22Rv1 (cell line): ENCODE data around the gene CCDC146.
"Not testable (repeated sequence)": the region's sequence is repeated elsewhere in the genome, so short reads cannot be mapped to it uniquely, and the experiment has no call there.

Source experiments
- H3K27ac ChIP-seq: fragments of 450-650 bp; 2 replicates; pipeline ENCODE4 v1.5.1; 2017
- ZFX ChIP-seq: fragments of 450-650 bp; IDR thresholded peaks from 2 replicates; pipeline ENCODE4 v1.6.1; 2017; ENCODE audit warnings: antibody characterized with exemption, borderline replicate concordance
- TF ChIP-seq, protein P1 (sequence below): fragments of 450-650 bp; IDR thresholded peaks from 2 replicates; pipeline ENCODE4 v1.5.1; 2017; ENCODE audit warnings: mild to moderate bottlenecking

CCDC146 gene

GRCh38 chr7:77329466-77330168, 207.2 kb downstream of the CCDC146 start:
- no peak overlapping the region for H3K27ac ChIP-seq

DNA sequence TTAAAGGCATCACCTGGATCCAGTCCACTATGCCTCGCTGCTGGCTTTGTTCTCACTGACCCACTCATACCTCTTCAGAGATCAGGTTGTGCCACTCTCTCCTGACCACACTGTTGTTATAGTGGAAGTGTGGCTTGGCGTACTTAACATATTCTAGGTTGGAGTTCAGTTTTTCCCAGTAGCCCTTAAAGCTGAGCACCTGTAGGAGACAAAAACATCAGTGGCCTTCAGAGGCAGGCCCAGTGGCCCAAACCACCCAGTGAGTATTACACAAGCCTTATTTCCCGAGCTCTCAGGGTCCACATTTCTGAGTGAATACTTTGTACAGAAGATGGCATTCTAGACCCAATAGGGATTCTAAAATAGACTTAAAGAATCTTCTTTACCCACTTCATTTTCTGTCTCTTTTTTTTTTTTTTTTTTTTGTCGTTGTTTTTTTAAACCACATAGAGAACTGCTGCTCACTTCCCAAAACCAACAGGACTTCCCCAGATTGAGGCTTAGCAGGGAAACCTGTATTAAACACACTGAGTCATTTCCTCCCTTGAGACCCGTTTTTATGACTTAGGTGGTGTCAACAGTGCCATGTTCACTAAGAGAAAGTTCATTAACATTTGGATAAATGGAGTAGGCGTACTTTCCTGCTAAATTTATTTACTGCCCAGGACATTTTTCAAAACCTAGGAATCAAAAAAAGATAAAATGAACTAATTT, 207.9 kb downstream of the CCDC146 start:
- no peak overlapping the region for H3K27ac ChIP-seq
- TF ChIP-seq, protein P1, sequence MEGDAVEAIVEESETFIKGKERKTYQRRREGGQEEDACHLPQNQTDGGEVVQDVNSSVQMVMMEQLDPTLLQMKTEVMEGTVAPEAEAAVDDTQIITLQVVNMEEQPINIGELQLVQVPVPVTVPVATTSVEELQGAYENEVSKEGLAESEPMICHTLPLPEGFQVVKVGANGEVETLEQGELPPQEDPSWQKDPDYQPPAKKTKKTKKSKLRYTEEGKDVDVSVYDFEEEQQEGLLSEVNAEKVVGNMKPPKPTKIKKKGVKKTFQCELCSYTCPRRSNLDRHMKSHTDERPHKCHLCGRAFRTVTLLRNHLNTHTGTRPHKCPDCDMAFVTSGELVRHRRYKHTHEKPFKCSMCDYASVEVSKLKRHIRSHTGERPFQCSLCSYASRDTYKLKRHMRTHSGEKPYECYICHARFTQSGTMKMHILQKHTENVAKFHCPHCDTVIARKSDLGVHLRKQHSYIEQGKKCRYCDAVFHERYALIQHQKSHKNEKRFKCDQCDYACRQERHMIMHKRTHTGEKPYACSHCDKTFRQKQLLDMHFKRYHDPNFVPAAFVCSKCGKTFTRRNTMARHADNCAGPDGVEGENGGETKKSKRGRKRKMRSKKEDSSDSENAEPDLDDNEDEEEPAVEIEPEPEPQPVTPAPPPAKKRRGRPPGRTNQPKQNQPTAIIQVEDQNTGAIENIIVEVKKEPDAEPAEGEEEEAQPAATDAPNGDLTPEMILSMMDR, result no peak
- no peak for TF ChIP-seq ZFX

More at GRCh38 chr7:77329466-77330168, 207.2 kb downstream of the CCDC146 start:
- TF ChIP-seq ZFX, result no peak
- TF ChIP-seq, protein P1, result no peak

- no peak overlapping the region for H3K27ac ChIP-seq
- TF ChIP-seq ZFX, result no peak
- TF ChIP-seq, protein P1, result peak; percentile 89
Measured at GRCh38 chr7:77331938-77332695, 209.7 kb downstream of the CCDC146 start.

GRCh38 chr7:77334039-77334438, 211.6 kb downstream of the CCDC146 start:
- H3K27ac ChIP-seq, result not testable (repeated sequence)

- no peak overlapping the region for H3K27ac ChIP-seq
- TF ChIP-seq ZFX, result no peak
- TF ChIP-seq, protein P1, result no peak
Measured at GRCh38 chr7:77335581-77335980, 213.2 kb downstream of the CCDC146 start.

DNA sequence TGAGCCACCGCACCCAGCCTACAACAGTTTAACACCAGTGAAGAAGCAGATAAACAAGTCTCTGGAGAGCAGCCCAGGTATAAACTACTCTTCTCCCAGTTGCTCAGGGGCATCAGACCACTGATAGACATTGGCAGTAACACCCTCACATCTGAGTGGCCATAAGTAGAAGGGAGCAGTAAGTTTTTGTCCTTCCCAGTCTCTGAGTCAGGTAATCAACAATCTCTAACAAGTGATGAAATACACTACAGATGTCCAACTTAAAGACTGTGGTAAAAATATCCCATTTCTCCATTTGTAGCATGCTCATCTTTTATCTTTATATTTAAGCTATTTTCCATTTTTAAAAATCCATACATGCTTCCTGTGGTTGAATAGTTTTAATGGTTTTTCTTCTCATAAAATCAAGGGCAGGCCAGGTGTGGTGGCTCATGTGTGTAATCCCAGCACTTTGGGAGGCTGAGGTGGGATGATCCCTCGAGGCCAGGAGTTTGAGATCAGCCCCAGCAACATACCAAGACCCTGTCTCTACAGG, 215.1 kb downstream of the CCDC146 start:
- H3K27ac ChIP-seq, result no peak overlapping the region
- TF ChIP-seq, protein P1, result no peak
- TF ChIP-seq ZFX, result no peak

DNA sequence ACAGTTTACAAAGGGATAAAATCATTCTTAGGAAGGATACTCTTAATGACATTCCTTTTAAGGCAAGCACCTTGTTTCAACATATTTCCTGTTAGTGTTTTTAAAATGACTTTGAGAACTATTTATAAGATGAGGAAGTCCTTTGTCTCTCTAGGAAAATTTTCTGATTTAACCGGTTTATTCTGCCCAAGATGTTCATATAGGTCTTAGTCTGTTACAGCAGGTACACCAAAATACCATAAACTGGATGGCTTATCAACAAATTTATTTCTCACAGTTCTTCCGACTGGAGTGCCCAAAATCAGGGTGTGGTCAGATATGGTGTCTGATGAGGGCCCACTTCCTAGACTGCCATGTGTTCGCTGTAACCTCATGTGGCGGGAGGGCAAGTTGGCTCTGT, 215.8 kb downstream of the CCDC146 start:
- no peak for TF ChIP-seq ZFX
- TF ChIP-seq, protein P1, result no peak
- no peak overlapping the region for H3K27ac ChIP-seq
